Hepatocyte (in vitro differentiated cells): Measurements from ENCODE around the gene TEDDM1.

Experiments
- CTCF ChIP-seq: fragments of 200-600 bp; sonication (generic); IDR thresholded peaks from 2 replicates; pipeline ENCODE4 v1.5.1; 2016; ENCODE audit warnings: antibody characterized with exemption, mild to moderate bottlenecking; ENCODE audit not compliant: poor library complexity
- EZH2 ChIP-seq: fragments of 200-600 bp; sonication (generic); IDR thresholded peaks from 2 replicates; pipeline ENCODE4 v1.6.1; 2016; ENCODE audit warnings: antibody characterized with exemption, mild to moderate bottlenecking, borderline replicate concordance
- EZH2phosphoT487 ChIP-seq: fragments of 200-600 bp; sonication (generic); IDR thresholded peaks from one replicate; pipeline ENCODE4 v1.6.1; 2018; ENCODE audit warnings: antibody characterized with exemption, mild to moderate bottlenecking, low read depth, moderate library complexity; ENCODE audit not compliant: unreplicated experiment, severe bottlenecking

GRCh38 chr1:182380199-182380598, 20.3 kb downstream of the TEDDM1 start:
- TF ChIP-seq CTCF (no peak), EZH2 (no peak), EZH2phosphoT487 (no peak)
